WI38 (cell line): ENCODE measurements around the gene PANK1.
"Not testable (repeated sequence)": the region's sequence is repeated elsewhere in the genome, so short reads cannot be mapped to it uniquely, and the experiment has no call there.

Source experiments
- H3K4me3 ChIP-seq: 2 replicates; pipeline ENCODE4 v1.5.1; 2011; ENCODE audit warnings: low read depth, mild to moderate bottlenecking, control low read depth, low read length
- CTCF ChIP-seq: IDR thresholded peaks from 2 replicates; pipeline ENCODE4 v1.5.1; 2012; ENCODE audit warnings: low read depth, mild to moderate bottlenecking, control low read depth, low read length

The PANK1 gene

GRCh38 chr10:89550509-89550908 is 94.5 kb downstream of the PANK1 start:
- no peak overlapping the region for H3K4me3 ChIP-seq
- TF ChIP-seq CTCF: no peak

- no peak overlapping the region for H3K4me3 ChIP-seq
- TF ChIP-seq CTCF: no peak
Measured at GRCh38 chr10:89549510-89549909, 95.5 kb downstream of the PANK1 start.

GRCh38 chr10:89548673-89549072 is 96.4 kb downstream of the PANK1 start:
- no peak overlapping the region for H3K4me3 ChIP-seq
- no peak for TF ChIP-seq CTCF

- no peak overlapping the region for H3K4me3 ChIP-seq
- TF ChIP-seq CTCF: no peak
Measured at GRCh38 chr10:89547853-89548513, 97.1 kb downstream of the PANK1 start.

GRCh38 chr10:89546651-89547050 is 98.4 kb downstream of the PANK1 start:
- H3K4me3 ChIP-seq: not testable (repeated sequence)

- TF ChIP-seq CTCF: no peak
- H3K4me3 ChIP-seq: no peak overlapping the region
Measured at GRCh38 chr10:89543841-89544240, 101.2 kb downstream of the PANK1 start.

- no peak overlapping the region for H3K4me3 ChIP-seq
- TF ChIP-seq CTCF: no peak
Measured at GRCh38 chr10:89540420-89540949, 104.6 kb downstream of the PANK1 start.

- TF ChIP-seq CTCF: no peak
- H3K4me3 ChIP-seq: no peak overlapping the region
Measured at GRCh38 chr10:89537364-89537763, 107.7 kb downstream of the PANK1 start.
